ENCODE data around the gene ATM.

Gene ATM

GRCh38 chr11:108302121-108302785 is 79.4 kb downstream of the ATM start:
- no peak overlapping the region for H3K4me3 ChIP-seq (replicated peaks; ENCODE audit: low read depth, low read length)
- TF ChIP-seq CTCF (IDR thresholded peaks at IDR 0.05; ENCODE audit: low read length, missing control alignments), result no peak
- DNase-seq (ENCODE audit: low read depth), result peak; percentile 36

GRCh38 chr11:108307751-108308150 is 84.9 kb downstream of the ATM start:
- DNase-seq (ENCODE audit: low read depth), result no peak
- no peak overlapping the region for H3K4me3 ChIP-seq (replicated peaks; ENCODE audit: low read depth, low read length)
- no peak for TF ChIP-seq CTCF (IDR thresholded peaks at IDR 0.05; ENCODE audit: low read length, missing control alignments)

GRCh38 chr11:108313444-108313843 is 90.6 kb downstream of the ATM start:
- DNase-seq (ENCODE audit: low read depth), result no peak
- TF ChIP-seq CTCF (IDR thresholded peaks at IDR 0.05; ENCODE audit: low read length, missing control alignments), result no peak
- no peak overlapping the region for H3K4me3 ChIP-seq (replicated peaks; ENCODE audit: low read depth, low read length)

GRCh38 chr11:108316061-108316460 is 93.2 kb downstream of the ATM start:
- no peak for TF ChIP-seq CTCF (IDR thresholded peaks at IDR 0.05; ENCODE audit: low read length, missing control alignments)
- H3K4me3 ChIP-seq (replicated peaks; ENCODE audit: low read depth, low read length), result no peak overlapping the region
- no peak for DNase-seq (ENCODE audit: low read depth)

- no peak for TF ChIP-seq CTCF (IDR thresholded peaks at IDR 0.05; ENCODE audit: low read length, missing control alignments)
- H3K4me3 ChIP-seq (replicated peaks; ENCODE audit: low read depth, low read length), result no peak overlapping the region
- peak; percentile 22 for DNase-seq (ENCODE audit: low read depth)
These were observed 96.8 kb downstream of the ATM start for GRCh38 chr11:108319541-108320145.

- no peak overlapping the region for H3K4me3 ChIP-seq (replicated peaks; ENCODE audit: low read depth, low read length)
- DNase-seq (ENCODE audit: low read depth), result no peak
- TF ChIP-seq CTCF (IDR thresholded peaks at IDR 0.05; ENCODE audit: low read length, missing control alignments), result no peak
These were observed 99.8 kb downstream of the ATM start for GRCh38 chr11:108322666-108323065.

GRCh38 chr11:108324587-108324986 is 101.7 kb downstream of the ATM start:
- no peak for TF ChIP-seq CTCF (IDR thresholded peaks at IDR 0.05; ENCODE audit: low read length, missing control alignments)
- DNase-seq (ENCODE audit: low read depth), result peak; percentile 39
- H3K4me3 ChIP-seq (replicated peaks; ENCODE audit: low read depth, low read length), result no peak overlapping the region
